Fibroblast of lung (primary cell): Measurements from ENCODE around the gene MCF2L.

Source experiments
- EZH2 ChIP-seq: IDR thresholded peaks from 2 replicates; pipeline ENCODE4 v1.5.1; 2012; ENCODE audit warnings: low read length, control low read depth, mild to moderate bottlenecking; ENCODE audit errors: missing control alignments
- TF ChIP-seq, protein P1 (sequence below), 2 donors: IDR thresholded peaks in 1 of 2; conservative IDR thresholded peaks in 1 of 2; 1 replicate in 1 of 2; 2 replicates in 1 of 2; pipeline ENCODE4 v1.5.1; 2011 to 2012; ENCODE audit warnings: low read length in 2 of 2, control low read depth in 1 of 2, inconsistent platforms in 1 of 2, low read depth in 1 of 2, mild to moderate bottlenecking in 1 of 2

DNA sequence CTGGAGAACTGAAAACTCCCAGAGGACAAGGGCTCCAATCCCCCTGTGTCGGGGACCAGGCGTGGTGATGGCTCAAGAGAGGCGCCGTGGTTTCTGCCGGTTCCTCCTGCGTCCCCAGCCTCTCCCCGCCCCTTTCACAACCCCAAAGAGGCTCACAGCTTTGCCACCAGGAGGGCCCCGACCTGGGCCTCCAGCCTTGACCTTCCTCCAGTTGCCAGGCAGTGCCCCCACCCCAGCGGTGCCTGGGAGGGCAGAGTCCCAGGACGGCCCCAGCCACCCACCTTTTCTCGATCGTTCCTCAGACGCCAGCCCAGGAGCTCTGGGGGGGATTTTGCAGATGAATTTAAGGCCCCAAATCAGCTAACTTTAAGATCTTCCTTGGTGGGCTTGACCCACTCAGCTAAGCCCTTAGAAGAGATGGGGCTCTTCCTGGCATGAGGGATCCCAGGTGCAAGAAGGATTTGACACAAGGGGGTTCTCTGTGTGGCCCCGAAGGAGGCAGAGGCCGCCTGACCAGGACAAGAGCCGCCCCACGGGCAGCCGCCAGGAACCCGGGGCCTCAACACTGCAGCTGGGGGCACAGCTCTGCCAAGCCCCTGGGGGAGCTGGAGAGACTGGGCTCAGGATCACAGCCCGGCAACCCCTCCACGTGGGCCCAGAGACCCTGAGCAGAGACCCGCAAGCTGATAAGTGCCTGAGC, 47.0 kb downstream of the MCF2L start:
- TF ChIP-seq, protein P1, sequence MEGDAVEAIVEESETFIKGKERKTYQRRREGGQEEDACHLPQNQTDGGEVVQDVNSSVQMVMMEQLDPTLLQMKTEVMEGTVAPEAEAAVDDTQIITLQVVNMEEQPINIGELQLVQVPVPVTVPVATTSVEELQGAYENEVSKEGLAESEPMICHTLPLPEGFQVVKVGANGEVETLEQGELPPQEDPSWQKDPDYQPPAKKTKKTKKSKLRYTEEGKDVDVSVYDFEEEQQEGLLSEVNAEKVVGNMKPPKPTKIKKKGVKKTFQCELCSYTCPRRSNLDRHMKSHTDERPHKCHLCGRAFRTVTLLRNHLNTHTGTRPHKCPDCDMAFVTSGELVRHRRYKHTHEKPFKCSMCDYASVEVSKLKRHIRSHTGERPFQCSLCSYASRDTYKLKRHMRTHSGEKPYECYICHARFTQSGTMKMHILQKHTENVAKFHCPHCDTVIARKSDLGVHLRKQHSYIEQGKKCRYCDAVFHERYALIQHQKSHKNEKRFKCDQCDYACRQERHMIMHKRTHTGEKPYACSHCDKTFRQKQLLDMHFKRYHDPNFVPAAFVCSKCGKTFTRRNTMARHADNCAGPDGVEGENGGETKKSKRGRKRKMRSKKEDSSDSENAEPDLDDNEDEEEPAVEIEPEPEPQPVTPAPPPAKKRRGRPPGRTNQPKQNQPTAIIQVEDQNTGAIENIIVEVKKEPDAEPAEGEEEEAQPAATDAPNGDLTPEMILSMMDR (conservative IDR thresholded peaks at IDR 0.05 in 1 of 2, IDR thresholded peaks at IDR 0.05 in 1 of 2; ENCODE audit: low read depth in 1 of 2, low read length in 2 of 2), result no peak
- TF ChIP-seq EZH2, result no peak
